NCI-H226 (cell line): ENCODE data around the gene BPIFB6.

Experiments used
- DNase-seq: peaks from one replicate; pipeline ENCODE4 v3.0.0-alpha.2; 2015

BPIFB6 gene

DNA sequence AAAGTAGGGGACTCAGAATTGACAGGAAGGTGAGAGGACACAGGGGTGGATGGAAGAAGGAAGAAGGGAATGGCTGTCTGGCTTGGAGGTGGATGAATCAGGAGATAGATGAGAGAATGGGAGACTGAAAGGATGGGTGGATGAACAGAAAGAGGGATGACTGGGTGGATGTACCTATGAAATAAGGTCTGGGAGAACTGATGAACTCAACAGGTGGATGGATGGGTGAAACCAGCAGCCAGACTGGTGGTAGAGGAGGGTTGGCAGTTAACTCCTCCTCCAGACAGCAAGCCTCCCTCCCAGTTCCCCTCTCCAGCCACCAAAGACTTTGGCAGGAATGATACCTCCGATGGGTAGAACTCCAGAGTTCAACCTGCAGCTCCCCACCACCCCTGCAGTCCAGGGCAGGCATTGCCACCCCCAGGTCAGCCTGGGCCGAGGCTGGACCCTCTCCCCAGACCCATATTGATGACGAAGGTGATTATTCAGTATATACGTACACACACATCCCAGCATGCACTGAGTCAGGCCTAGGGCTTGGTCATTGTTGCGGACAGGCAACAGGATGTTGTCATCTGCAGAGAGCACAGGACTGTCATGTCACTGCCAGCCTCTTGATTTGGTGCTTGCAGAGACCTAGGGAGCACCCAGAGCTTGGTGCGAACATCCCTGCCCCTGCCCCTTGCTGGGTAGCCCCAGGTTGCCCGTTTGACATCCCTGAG, 29.2 kb upstream of the BPIFB6 start:
- no peak for DNase-seq

DNA sequence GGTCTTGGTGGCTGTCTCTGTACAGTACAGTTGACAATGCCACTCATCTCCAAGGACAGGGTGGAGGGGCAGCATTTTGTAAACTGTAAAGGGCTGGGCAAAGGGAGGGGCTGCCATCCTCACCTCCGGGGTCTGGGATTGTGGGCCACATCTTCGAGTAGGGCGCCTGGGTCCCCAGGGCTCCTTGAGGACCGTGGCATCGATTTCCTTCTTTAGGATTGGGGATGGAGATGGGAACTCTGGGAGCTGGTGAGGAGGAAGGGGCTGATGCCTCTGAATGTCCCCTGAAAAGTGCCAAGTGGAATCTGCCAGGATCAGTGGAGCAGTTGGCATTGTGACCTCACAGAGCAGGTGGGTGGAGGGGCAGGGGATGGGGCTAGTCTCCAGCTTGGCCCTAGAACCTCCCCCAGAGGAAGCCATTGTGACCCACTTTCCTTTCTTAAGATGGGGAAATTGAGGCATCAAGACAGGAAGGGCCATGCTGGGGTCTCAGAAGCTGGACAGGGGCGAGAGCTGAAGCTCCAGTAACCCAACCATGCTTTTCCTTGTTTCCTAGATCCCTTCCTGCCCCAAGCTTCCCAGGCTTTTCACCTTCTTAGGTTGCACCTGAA, 27.2 kb upstream of the BPIFB6 start, which contains the start of gene SUN5:
SUN5 (minus strand) TSS at position 293 of the 611 bp plus-strand sequence; CDS start at position 200, 93 bp downstream.
- no peak for DNase-seq

DNA sequence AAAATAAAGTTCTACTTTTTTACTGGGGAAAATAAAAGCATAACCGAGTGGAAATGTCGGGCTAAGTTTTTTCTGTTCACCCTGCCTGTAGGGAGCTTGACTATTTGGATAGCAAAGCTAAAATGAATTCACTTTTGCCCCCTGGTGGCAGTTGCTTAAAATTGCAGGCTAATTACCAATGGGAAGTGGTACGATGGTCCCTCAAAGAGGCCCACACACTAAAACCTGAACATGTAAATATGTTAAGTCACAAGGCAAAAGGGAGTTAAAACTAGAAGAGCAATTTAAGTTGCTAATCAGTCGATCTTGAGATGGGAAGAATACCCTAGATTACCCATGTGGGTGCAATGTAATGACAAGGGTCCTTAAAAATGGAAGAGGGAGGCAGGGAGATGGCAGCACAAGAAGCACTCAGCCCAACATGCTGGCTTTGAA, 26.3 kb upstream of the BPIFB6 start:
- DNase-seq: no peak

DNA sequence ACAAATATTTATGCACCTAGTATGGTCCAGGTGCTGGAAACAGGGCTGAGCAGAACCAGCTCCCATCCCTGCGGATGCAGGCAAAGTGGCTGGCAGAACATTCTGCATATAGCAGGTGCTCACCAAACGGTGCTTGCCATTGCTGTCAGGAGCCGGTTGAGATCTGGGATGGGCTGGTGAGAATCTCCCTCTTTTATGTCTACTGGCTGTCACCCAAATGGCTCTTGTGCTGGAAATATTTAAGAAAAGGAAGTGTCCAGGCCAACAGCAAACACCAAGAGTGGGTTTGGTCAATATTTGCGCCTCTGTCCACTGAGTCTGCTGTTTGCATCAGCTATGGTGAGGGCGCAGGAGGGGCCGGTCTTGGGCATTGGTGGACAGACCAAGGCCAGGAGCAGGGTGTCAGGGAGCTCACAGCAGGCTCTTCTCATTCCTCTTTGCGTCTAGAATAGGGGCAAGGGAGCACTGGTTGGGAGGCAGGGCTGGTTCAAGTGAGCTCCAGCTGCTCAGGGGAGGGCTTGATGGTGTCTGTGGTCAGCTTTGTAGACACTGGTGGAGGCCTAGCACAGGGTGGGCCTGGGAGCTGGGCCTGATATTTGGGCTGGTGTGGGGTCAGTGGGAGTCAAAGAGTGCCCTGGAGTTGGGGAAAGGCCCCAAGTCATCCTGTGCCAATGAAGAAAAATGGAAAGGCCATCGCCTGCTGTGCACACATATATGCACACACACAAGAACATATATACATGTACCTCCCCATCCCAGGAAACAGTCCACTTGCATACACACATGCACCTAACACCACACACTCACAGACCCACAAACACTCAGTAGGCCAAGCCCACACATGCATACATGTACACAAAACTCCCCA, 25.3 kb upstream of the BPIFB6 start:
- DNase-seq: no peak

DNA sequence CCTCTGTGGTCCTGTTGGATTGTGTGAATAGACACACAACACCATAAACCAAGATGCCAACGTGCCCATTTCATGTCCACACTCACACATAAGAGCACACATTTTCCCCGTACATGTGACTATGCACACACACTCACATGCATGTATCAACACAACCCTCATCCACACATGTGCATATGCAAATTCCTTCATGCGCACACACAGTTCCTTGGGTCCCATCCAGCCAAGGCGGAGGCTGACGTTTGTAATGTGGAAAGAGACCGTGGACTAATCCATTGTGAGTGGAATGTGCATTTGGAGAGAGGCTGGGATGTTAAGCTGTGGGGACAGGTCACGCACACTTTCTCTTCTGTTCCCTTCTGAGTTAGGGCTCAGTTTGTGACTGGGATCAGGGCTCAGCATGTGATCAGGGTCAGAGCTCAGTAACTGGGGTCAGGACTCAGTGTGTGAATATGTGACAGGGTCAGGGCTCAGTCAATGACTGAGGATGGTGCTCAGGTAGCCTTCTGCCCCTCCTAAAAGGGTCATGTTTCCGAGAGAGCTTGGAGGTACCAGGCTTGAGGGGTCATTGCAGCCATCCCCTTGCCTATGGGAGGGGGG, 24.6 kb upstream of the BPIFB6 start:
- no peak for DNase-seq

DNA sequence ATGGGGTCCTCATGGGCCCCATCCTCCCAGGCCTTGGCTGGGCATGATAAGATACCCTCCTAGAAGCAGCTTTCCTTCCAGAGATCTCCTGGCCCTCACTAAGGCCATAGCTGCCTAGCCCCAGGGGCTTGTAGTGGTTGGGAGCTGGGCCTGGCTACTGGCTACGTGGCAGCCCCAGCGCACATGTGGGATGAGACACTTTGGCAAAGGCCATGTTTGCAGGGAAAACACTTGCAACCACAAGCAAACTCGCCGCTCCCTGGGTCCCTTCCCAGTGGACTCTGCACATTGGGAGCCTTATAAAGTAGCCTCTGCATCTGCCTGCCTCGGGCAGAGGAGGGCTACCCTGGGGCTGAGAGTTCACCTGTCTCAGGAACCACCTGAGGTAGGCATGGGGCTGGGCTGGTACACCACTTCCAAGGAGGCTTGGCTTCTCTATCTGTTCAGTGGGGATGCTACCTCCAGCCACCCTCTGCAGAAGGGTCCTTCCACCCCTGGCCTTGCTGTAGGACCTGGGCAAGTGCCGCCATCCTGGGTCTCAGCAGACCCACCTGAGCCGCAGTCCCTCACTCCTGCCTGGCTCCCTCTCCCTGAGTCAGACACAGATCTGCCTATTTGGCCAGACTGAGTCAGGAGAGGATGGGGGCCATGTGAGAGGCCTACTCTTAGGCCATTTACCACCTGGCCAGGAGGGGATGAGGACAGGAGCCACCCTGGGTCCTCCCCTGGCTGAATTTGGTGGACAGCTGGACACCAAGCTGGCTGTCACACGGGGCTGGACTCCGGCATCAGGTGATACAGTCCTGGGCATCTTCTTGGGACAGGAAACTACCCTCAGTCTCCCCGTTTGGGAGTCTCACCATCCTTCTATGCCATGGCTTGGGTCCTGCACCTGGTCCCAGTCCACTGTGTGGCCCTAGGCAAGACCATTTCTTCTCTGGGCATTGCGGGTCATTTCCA, 23.8 kb upstream of the BPIFB6 start, which contains the start of gene BPIFB2:
BPIFB2 (plus strand) TSS at position 329 of the 960 bp plus-strand sequence. CDS start 871 bp downstream, outside the sequence.
- DNase-seq: no peak

DNA sequence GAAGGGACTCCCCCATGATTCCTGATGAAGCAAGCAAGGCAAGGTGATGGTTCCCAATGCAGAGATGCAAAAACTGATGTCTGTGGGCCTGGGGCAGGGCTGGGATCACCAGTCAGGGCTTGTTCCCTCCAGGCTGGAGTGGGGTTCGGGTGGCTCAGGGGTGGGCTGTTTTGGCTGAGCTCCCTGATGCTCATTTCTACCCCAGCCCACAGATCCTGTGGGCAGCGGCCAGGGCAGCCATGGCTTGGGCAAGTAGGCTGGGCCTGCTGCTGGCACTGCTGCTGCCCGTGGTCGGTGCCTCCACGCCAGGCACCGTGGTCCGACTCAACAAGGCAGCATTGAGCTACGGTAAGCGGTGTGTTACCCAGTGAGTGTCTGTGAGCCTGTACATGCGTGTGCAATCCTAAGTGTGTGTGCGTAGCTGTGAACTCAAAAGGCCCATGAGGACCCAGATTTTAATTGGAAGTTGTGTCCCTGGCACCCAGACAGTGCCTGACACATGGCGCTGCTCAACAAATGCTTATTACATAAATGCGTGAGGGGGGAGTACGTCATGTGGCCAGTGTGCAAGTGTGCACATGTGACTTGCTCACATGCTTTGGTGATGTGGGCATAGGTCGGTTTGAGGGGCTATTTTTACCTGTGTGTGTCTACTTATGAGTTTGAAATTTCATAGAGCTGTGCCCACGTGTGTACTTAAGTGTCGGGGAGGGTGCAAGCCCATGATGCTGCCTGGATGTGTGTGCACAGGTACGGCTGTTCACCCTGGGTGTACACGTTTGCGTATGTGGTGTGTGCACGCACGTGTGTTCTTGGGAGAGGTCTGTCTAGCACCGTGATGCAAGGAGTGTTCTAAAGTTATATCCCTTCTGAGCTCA, 22.9 kb upstream of the BPIFB6 start:
- DNase-seq: no peak

DNA sequence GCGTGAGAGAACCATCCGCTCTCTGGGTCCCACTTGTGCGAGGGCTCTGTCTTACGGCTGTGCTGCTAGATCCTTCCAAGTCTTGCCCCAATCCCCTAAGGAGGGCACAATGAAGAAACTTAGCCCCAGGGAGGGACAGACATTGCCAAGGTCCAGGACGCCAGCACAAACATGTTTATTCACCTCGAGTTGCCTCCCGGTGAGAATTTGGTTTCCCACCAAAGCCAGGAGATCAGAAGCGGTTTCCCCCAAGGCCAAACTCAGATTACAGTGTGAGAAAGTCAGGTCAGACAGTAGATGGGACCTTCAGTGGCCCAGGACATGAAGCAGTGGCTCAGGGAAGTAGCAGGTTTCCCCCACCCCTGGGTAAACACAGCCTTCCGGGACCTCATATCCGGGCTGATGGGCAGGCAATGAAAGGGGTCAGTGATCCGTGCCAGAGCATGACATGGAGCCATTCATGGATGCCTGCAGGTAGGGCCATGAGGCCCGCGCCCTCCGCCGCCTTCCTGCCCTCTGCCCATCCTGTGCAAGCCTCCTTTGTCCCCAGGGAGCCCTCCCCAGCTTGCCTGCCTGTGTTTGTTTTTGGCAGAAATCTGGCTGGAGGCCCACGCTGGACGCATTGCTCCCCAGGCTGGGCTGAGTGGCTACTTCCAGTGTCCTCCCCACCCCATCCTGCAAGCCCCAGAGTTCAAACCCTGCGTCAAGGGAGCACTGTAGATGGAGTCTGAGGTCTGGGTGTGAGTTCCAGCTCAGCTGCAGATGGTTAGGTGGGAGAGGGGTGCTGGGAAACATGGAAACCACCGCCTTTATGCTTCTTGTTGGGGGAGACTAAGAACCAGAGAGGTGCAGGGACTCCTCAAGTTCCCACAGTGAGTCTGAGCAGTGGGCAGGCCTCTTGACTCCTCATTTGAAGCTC, 22.0 kb upstream of the BPIFB6 start:
- DNase-seq: no peak

DNA sequence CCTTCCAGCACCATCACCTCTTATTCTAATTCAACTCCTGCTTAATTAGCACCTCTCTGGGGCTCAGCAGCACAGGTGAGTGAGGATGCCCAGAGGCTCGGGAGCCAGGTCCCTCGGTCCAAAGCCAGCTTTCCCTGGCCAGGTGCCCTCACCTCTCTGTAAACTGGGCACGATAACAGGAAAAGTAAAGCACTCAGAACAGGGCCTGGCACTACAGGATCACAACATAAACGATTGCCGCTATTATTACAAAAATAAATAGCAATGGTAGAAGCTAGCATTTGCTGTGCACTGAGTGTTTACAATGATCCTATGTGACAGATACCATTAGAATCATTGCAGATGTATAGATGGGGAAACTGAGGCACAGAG, 21.3 kb upstream of the BPIFB6 start:
- DNase-seq: no peak

DNA sequence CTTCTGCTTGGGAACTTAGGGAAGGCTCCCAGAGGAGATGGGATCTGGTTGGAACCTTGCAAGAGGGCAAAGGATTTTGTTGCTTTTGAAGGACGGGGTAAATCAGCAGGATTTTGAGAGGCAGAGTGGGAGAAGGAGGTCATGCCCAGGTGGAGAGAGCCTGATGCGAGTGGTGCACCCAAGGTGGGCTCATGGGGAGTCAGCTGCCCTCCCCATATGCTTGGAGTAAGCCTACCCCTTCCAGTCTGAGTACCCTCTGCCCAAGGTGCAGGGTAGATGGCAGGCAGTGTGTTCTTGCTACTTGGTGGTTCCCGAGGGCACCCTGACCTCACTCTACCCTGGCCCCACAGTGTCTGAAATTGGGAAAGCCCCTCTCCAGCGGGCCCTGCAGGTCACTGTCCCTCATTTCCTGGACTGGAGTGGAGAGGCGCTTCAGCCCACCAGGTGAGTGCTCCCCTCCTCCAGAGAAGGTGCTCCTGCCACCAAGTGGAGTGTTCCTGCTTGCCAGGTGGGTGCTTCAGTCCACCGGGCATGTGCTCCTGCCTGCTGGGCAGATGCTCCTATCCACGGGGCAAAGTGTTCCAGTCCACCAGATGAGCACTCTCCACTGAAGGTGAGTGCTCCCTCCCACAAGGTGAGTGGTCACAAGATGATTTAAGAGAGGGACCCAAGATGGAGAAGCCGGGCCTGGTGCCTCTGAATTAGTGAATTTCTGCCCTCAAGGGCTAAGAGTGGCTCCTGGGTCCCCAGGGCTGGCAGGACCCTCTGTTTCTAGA, 20.6 kb upstream of the BPIFB6 start:
- no peak for DNase-seq

DNA sequence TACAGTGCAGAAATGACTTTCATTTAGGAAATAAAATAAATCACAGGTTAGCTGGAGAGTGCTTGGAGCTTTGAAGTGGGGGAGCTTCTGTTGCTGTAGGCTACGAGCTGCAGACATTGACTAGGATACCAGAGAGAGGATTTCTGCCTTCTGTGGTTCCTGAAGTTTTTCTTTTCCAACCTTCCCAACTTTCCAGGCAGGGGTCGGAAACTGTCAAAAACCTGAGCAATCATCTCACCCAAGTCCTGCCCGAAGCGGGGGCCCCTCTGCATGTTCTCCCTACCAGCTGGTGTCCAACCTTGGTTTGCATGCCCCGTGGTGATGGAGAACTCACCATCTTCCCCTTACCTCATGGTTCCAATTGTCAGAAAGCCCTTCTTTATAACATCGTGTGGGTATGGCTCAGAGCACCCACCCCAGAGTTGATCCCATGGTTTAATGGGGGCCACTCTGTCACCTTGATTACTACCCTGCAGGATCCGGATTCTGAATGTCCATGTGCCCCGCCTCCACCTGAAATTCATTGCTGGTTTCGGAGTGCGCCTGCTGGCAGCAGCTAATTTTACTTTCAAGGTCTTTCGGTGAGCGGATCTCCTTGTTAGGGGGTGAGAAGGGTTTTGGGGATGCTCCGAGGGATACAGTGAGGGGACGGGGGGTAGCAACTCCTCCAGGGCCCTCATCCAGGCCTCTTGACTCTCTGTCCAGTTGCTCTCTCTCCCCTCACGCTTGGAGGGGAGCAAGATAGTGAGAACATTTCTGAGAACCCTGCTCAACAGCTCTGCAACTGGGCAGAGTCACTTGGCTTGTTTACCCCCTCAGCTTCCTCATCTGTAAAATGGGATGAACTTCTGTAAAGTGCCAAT, 18.9 kb upstream of the BPIFB6 start:
- DNase-seq: no peak

DNA sequence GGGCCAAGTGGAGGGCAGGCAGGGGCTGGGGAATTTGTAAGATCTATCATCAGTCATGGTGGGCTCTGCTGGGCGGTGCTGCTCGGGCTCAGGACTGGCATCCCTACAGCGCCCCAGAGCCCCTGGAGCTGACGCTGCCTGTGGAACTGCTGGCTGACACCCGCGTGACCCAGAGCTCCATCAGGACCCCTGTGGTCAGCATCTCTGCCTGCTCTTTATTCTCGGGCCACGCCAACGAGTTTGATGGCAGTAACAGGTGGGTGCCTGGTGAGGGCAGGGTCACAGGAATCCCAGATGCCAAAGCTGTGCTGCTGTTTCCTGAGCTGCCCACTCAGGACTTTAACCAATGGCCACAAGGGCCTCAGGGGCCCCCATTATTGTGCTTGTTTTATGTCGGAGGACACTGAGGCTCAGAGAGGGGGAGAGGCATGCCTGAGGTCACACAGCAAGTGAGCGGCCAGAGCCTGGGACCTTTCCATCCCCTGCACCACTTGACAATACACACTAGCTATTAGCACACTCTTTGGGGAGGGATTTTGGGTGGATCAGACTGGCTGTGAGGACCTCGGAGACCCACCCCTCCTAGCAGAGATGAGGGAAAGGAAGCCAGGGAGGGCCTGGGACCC, 17.6 kb upstream of the BPIFB6 start:
- no peak for DNase-seq

DNA sequence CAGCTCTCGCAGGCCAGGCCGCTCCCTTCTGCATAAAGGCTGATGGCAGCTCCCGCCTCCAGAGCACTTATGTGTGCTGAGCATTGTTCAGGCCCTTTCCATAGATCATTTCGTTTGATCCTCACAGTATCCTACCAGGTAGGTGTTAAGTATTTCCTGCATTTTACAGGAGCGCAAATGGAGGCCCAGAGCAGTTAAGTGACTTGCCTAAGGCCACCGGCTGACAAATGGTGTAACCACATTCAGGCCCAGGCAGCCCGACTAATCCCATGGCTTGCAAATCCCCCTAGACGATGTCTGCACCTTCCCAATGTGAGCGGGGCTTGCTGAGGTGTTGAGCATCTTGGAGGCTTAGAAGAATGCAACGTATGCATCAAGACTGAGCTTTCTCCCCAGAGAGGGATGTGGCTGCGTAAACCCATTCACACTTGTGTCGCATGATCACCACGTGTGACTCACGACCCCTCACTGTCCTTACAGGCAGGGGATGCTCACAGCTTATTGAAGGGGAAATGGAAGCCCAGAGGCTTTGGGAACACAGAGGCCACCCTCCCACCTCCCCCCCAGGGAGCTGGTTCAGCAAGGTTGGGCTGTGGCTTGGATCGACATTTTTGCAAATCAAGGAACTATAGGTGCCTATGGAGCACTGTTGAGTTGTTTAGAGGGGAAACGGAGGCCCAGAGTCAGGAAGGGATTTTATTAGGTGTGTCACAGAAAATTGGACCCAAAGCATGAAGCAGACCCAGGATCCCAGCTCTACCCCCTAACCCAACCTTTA, 16.9 kb upstream of the BPIFB6 start:
- DNase-seq: no peak

DNA sequence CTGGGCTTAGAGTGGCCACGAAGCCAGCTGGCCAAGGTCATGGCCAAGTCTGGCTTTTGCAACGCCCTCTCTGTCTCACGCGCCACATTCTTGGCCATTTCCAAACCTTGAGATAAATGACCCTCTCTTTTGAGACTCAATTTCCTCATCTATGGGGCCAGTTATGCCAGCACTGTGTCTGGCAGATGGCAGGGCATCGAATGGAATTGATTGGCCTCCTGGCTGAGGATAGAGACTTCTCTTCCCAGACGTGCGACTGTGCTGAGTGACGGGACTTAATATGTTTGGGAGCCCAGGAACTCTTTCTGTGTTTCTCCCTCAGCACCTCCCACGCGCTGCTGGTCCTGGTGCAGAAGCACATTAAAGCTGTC, 16.3 kb upstream of the BPIFB6 start:
- DNase-seq: no peak

DNA sequence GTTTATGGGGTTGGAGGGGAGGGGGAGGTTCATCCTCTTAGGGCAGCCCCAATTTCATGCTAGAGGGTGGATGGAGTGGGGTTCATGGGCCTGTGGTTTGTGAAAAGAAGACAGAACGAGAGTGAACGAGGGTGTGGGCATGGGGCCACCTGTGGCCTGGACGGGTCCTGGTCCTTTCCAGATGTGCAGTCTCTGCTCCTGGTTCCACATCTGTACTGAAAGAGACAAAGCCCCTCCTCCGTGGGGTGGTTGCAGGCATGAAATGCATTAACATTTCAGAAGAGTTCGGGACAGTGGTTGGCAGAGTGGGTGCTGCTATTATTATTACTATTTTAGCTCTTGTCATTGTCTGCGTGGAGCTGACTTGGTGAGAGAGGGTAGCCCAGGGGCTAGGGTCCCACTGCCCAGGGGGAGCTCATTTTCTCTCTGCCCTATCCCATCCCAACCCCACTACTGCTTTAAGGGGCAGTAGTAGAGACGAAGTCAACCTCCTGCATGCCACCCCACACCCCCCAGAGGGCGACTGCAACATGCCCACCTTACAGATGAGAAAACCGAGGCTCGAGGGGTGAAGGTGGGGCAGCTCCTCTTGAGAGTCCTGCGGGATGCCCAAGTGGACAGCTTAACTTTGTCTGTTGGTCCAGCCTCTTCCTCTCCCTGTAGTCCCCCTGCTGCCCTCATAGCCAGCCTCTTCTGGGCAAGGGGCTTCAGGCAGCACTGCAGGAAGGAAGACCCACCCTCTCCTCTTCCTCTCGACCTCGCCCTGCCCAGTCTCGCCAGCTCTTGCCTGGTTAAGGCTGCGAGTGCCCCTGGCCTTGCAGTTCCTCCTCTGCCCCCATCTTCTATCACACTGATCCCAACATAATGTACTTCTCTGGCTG, 15.5 kb upstream of the BPIFB6 start:
- DNase-seq: no peak
